Measurements from ENCODE around the gene TLE4.
A peak's percentile ranks its signal among the peaks of the same experiment; 100 is the strongest.
"Not testable (repeated sequence)": the region's sequence is repeated elsewhere in the genome, so short reads cannot be mapped to it uniquely, and the experiment has no call there.

Gene TLE4

GRCh38 chr9:79571309-79572031 lies at the start of gene TLE4:
Gene TLE4 (plus strand): TSS chr9:79571965. CDS start chr9:79572791, 826 bp downstream.
- peak; percentile 100 for DNase-seq (ENCODE audit: low spot score)

GRCh38 chr9:79522793-79523192 lies 49.0 kb upstream of the TLE4 start:
- DNase-seq (ENCODE audit: low spot score) = no peak

GRCh38 chr9:79524266-79524665 lies 47.5 kb upstream of the TLE4 start:
- no peak for DNase-seq (ENCODE audit: low spot score)

- DNase-seq (ENCODE audit: low spot score) = no peak
Measured at GRCh38 chr9:79526149-79526672, 45.6 kb upstream of the TLE4 start.

- DNase-seq (ENCODE audit: low spot score) = no peak
Measured at GRCh38 chr9:79535534-79535933, 36.2 kb upstream of the TLE4 start.

GRCh38 chr9:79537838-79538237 lies 33.9 kb upstream of the TLE4 start:
- DNase-seq (ENCODE audit: low spot score) = no peak

GRCh38 chr9:79542735-79543620 lies 28.8 kb upstream of the TLE4 start:
- no peak for DNase-seq (ENCODE audit: low spot score)

GRCh38 chr9:79544375-79544774 lies 27.4 kb upstream of the TLE4 start:
- DNase-seq (ENCODE audit: low spot score) = not testable (repeated sequence)

- DNase-seq (ENCODE audit: low spot score) = no peak
Measured at GRCh38 chr9:79551586-79551985, 20.2 kb upstream of the TLE4 start.

- DNase-seq (ENCODE audit: low spot score) = no peak
Measured at GRCh38 chr9:79551994-79552393, 19.8 kb upstream of the TLE4 start.

GRCh38 chr9:79555474-79556089 lies 16.2 kb upstream of the TLE4 start:
- no peak for DNase-seq (ENCODE audit: low spot score)

GRCh38 chr9:79559495-79560181 lies 12.1 kb upstream of the TLE4 start:
- DNase-seq (ENCODE audit: low spot score) = no peak

GRCh38 chr9:79562749-79563386 lies 8.9 kb upstream of the TLE4 start:
- no peak for DNase-seq (ENCODE audit: low spot score)

GRCh38 chr9:79564105-79564504 lies 7.7 kb upstream of the TLE4 start:
- no peak for DNase-seq (ENCODE audit: low spot score)

GRCh38 chr9:79565245-79565644 lies 6.5 kb upstream of the TLE4 start:
- no peak for DNase-seq (ENCODE audit: low spot score)

GRCh38 chr9:79567671-79568098 lies 4.1 kb upstream of the TLE4 start:
- no peak for DNase-seq (ENCODE audit: low spot score)

- no peak for DNase-seq (ENCODE audit: low spot score)
Measured at GRCh38 chr9:79568337-79569101, 3.2 kb upstream of the TLE4 start.

- no peak for DNase-seq (ENCODE audit: low spot score)
Measured at GRCh38 chr9:79569814-79570447, 1.8 kb upstream of the TLE4 start.

GRCh38 chr9:79570448-79571308 lies 1.1 kb upstream of the TLE4 start:
- peak; percentile 23 for DNase-seq (ENCODE audit: low spot score)
